Caco-2 (cell line): Measurements from ENCODE around the gene TMPRSS11B. TPM values are rescaled to one million over a fixed set of nuclear protein-coding genes. Genes with fewer than 3 reads are reported as not detected.
"Not testable (repeated sequence)": the region's sequence is repeated elsewhere in the genome, so short reads cannot be mapped to it uniquely, and the experiment has no call there.

Source experiments
- BruUV-seq: library from RNA; stranded (reverse); fragments of 400-500 nt; replicated peaks from 2 replicates; lab custom pipeline; 2021; lab: Mats Ljungman, UMichigan
- CTCF ChIA-PET: fragments of 300-600 bp; sonication (Branson Sonifier 250); formaldehyde crosslinking; loops from one replicate; lab custom pipeline; 2022; ENCODE audit warnings: antibody characterized with exemption; lab: Charles Lee
- POLR2A ChIA-PET: fragments of 300-600 bp; sonication (Branson Sonifier 250); formaldehyde crosslinking; loops from one replicate; lab custom pipeline; 2022; ENCODE audit warnings: antibody characterized with exemption; lab: Charles Lee
- DNase-seq, 2 experiments: peaks; one replicate each; pipeline versions ENCODE4 v3.0.0 to v3.0.0-alpha.2; 2020 to 2022
- H3K27me3 ChIP-seq: replicated peaks from 2 replicates; pipeline ENCODE4 v1.6.0; 2011; ENCODE audit warnings: low read length; ENCODE audit not compliant: control insufficient read depth, insufficient read depth
- H3K36me3 ChIP-seq: 2 replicates; pipeline ENCODE4 v1.5.1; 2011; ENCODE audit warnings: low read length; ENCODE audit not compliant: control insufficient read depth, insufficient read depth
- H3K4me1 ChIP-seq: fragments of 250-450 bp; sonication (Bioruptor Pico); 2 replicates; pipeline ENCODE4 v1.5.1; 2020; ENCODE audit warnings: mild to moderate bottlenecking
- H3K4me3 ChIP-seq: 2 replicates; pipeline ENCODE4 v1.5.1; 2011; ENCODE audit warnings: low read depth, mild to moderate bottlenecking, control low read depth, low read length
- H3K9me3 ChIP-seq: fragments of 250-450 bp; sonication (Bioruptor Pico); 2 replicates; pipeline ENCODE4 v1.5.1; 2020; ENCODE audit warnings: mild to moderate bottlenecking, moderate library complexity
- H3K27ac Mint-ChIP-seq: one replicate; pipeline ENCODE4 v1.8.0; 2022; ENCODE audit warnings: mixed read lengths; ENCODE audit not compliant: unreplicated experiment
- H3K27me3 Mint-ChIP-seq: one replicate; pipeline ENCODE4 v1.8.0; 2022; ENCODE audit warnings: mixed read lengths; ENCODE audit not compliant: insufficient read depth, unreplicated experiment
- H3K36me3 Mint-ChIP-seq: one replicate; pipeline ENCODE4 v1.8.0; 2022; ENCODE audit warnings: mild to moderate bottlenecking, mixed read lengths; ENCODE audit not compliant: insufficient read depth, unreplicated experiment
- H3K4me1 Mint-ChIP-seq: one replicate; pipeline ENCODE4 v1.8.0; 2022; ENCODE audit warnings: low read depth, mixed read lengths; ENCODE audit not compliant: unreplicated experiment
- H3K4me3 Mint-ChIP-seq: one replicate; pipeline ENCODE4 v1.8.0; 2022; ENCODE audit warnings: mild to moderate bottlenecking, moderate library complexity, mixed read lengths; ENCODE audit not compliant: unreplicated experiment
- H3K9me3 Mint-ChIP-seq: one replicate; pipeline ENCODE4 v1.8.0; 2022; ENCODE audit warnings: mixed read lengths; ENCODE audit not compliant: unreplicated experiment
- CTCF ChIP-seq, 2 experiments: fragments of 200-600 bp in 1 of 2; IDR thresholded peaks; 1 replicate in 1 of 2; 2 replicates in 1 of 2; pipeline versions ENCODE4 v1.5.1 to v1.8.0; 2011 to 2022; ENCODE audit warnings: antibody characterized with exemption in 1 of 2, control low read depth in 1 of 2, inconsistent platforms in 1 of 2, low read depth in 1 of 2, low read length in 1 of 2, mild to moderate bottlenecking in 1 of 2, moderate library complexity in 1 of 2; ENCODE audit not compliant: insufficient read depth in 1 of 2, severe bottlenecking in 1 of 2, unreplicated experiment in 1 of 2
- intact Hi-C: fragments of 100-400 bp; cut with micrococcal nuclease; formaldehyde crosslinking; loops from one replicate; pipeline ENCODE4 v1.10.0; 2022; ENCODE audit not compliant: unreplicated experiment
- total RNA-seq: library from RNA; stranded (reverse); gene quantifications from 2 replicates; pipeline ENCODE4 v1.2.3, GENCODE V29; 2022

Gene TMPRSS11B
- total RNA-seq, 1 experiment from 2014 or later = not detected

GRCh38 chr4:68287704-68288392, 42.4 kb upstream of the TMPRSS11B start:
- intact Hi-C loops = no loop called here
- TF ChIP-seq CTCF (IDR thresholded peaks at IDR 0.05; ENCODE audit: insufficient read depth in 1 of 2, low read depth in 1 of 2, low read length in 1 of 2, severe bottlenecking in 1 of 2, unreplicated experiment in 1 of 2) = no peak
- H3K9me3 ChIP-seq = no peaks in the 10 kb centered on the region
- Mint-ChIP-seq H3K4me3 (no peak overlapping the region), H3K36me3 (no peaks in the 10 kb centered on the region), H3K27me3 (no peaks in the 10 kb centered on the region), H3K4me1 (peaks cover 7% of the 10 kb centered on the region), H3K9me3 (peaks cover 13% of the 10 kb centered on the region), H3K27ac (no peak overlapping the region)
- ChIA-PET CTCF (no interaction called here), POLR2A (no interaction called here)
- H3K36me3 ChIP-seq = no peaks in the 10 kb centered on the region
- no TSS peak for BruUV-seq
- no peak overlapping the region for H3K4me3 ChIP-seq
- no peaks in the 10 kb centered on the region for H3K27me3 ChIP-seq
- H3K4me1 ChIP-seq = peaks cover 19% of the 10 kb centered on the region
- DNase-seq = no peak

- no TSS peak for BruUV-seq
Measured at GRCh38 chr4:68283714-68284113, 38.2 kb upstream of the TMPRSS11B start.

GRCh38 chr4:68283095-68283494, 37.6 kb upstream of the TMPRSS11B start:
- Mint-ChIP-seq H3K4me3 (no peak overlapping the region), H3K9me3 (peaks cover 10% of the 10 kb centered on the region), H3K27me3 (no peaks in the 10 kb centered on the region), H3K27ac (peak overlapping the region; percentile 82), H3K4me1 (peaks cover 19% of the 10 kb centered on the region), H3K36me3 (peaks cover 15% of the 10 kb centered on the region)
- Histone ChIP-seq H3K4me3 (no peak overlapping the region), H3K27me3 (no peaks in the 10 kb centered on the region), H3K36me3 (no peaks in the 10 kb centered on the region), H3K4me1 (peaks cover 41% of the 10 kb centered on the region), H3K9me3 (no peaks in the 10 kb centered on the region)
- TF ChIP-seq CTCF (IDR thresholded peaks at IDR 0.05; ENCODE audit: insufficient read depth in 1 of 2, low read depth in 1 of 2, low read length in 1 of 2, severe bottlenecking in 1 of 2, unreplicated experiment in 1 of 2) = no peak
- ChIA-PET CTCF (no interaction called here), POLR2A (no interaction called here)
- intact Hi-C loops = loop anchor here (2.0 to 5.0 kb wide), 2 partner anchors 582 to 1549 kb away; no protein-coding TSS in a partner anchor
- BruUV-seq = no TSS peak
- DNase-seq = no peak

More at GRCh38 chr4:68283714-68284113, 38.2 kb upstream of the TMPRSS11B start:
- no peak for DNase-seq
- Histone ChIP-seq H3K9me3 (no peaks in the 10 kb centered on the region), H3K4me1 (peaks cover 41% of the 10 kb centered on the region), H3K36me3 (no peaks in the 10 kb centered on the region), H3K4me3 (no peak overlapping the region), H3K27me3 (no peaks in the 10 kb centered on the region)
- H3K4me1 Mint-ChIP-seq = peaks cover 19% of the 10 kb centered on the region
- H3K4me3 Mint-ChIP-seq = no peak overlapping the region
- no peaks in the 10 kb centered on the region for H3K27me3 Mint-ChIP-seq
- ChIA-PET POLR2A (no interaction called here), CTCF (no interaction called here)
- peaks cover 11% of the 10 kb centered on the region for H3K36me3 Mint-ChIP-seq
- H3K27ac Mint-ChIP-seq = peak overlapping the region; percentile 82
- TF ChIP-seq CTCF (IDR thresholded peaks at IDR 0.05; ENCODE audit: insufficient read depth in 1 of 2, low read depth in 1 of 2, low read length in 1 of 2, severe bottlenecking in 1 of 2, unreplicated experiment in 1 of 2) = no peak
- peaks cover 8% of the 10 kb centered on the region for H3K9me3 Mint-ChIP-seq
- intact Hi-C loops = loop anchor here (2.0 to 5.0 kb wide), 2 partner anchors 581 to 1549 kb away; no protein-coding TSS in a partner anchor

DNA sequence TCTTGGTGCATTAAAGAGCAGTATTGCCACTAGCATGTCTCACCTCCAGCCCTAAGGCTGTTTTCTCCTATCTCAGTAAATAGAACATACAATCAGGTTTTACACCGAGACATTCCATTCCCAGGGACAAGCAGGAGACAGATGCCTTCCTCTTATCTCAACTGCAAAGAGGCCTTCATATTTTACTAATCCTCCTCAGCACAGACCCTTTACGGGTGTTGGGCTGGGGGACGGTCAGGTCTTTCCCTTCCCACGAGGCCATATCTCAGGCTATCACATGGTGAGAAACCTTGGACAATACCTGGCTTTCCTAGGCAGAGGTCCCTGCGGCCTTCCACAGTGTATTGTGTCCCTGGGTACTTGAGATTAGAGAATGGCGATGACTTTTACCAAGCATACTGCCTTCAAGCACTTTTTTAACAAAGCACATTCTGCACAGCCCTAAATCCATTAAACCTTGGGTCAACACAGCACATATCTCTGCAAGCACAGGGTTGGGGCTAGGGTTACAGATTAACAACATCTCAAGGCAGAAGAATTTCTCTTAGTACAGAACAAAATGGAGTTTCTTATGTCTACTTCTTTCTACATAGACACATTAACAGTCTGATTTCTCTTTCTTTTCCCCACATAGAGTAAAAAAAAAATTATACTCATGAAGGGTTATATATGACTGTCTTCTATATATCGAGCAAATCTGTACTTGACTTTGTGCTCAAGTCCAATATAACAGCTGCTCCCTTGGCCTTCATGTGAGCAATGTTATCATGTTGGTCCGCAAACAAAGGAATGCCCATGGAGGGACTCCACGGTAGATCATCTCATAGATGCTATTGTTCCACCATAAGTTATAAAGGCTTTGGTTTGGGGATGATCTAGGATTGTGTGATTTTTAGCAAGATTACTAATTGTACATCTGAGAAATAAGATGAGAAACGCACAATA, 36.6 kb upstream of the TMPRSS11B start:
- peak overlapping the region; percentile 82 for H3K27ac Mint-ChIP-seq

More for the DNA sequence above, 36.6 kb upstream of the TMPRSS11B start:
- H3K4me3 Mint-ChIP-seq = peak overlapping the region; percentile 72
- H3K4me1 ChIP-seq = peaks cover 41% of the 10 kb centered on the region
- POLR2A ChIA-PET, H3K27me3 ChIP-seq, H3K27me3 Mint-ChIP-seq, H3K4me3 ChIP-seq, BruUV-seq, H3K36me3 ChIP-seq, H3K9me3 ChIP-seq, CTCF ChIA-PET: not testable (repeated sequence)
- H3K36me3 Mint-ChIP-seq = peaks cover 16% of the 10 kb centered on the region
- DNase-seq = peak; percentile 86 to 92
- peaks cover 14% of the 10 kb centered on the region for H3K9me3 Mint-ChIP-seq
- intact Hi-C loops = loop anchor here (1.0 to 5.0 kb wide), 6 partner anchors 10 to 1550 kb away; partner anchors contain the start of gene YTHDC1
- peaks cover 19% of the 10 kb centered on the region for H3K4me1 Mint-ChIP-seq
